Panc1 (cell line): Measurements from ENCODE around the gene SRGAP3. TPM values are rescaled to one million over a fixed set of nuclear protein-coding genes. Genes with fewer than 3 reads are reported as not detected.

ENCODE experiments used
- ATAC-seq: fragments of 200-7000 bp; cut with Tn5 transposase; 2 replicates; pipeline ENCODE4 v1.9.1; 2020; ENCODE audit warnings: mild to moderate bottlenecking, moderate library complexity
- BruUV-seq: library from RNA; stranded (reverse); fragments of 400-500 nt; replicated peaks from 2 replicates; lab custom pipeline; 2021; lab: Mats Ljungman, UMichigan
- CTCF ChIA-PET: fragments of 300-600 bp; sonication (Branson Sonifier 250); formaldehyde crosslinking; loops from one replicate; lab custom pipeline; 2022; ENCODE audit warnings: antibody characterized with exemption; lab: Charles Lee
- POLR2A ChIA-PET: fragments of 300-600 bp; sonication (Branson Sonifier 250); formaldehyde crosslinking; loops from one replicate; lab custom pipeline; 2022; ENCODE audit warnings: antibody characterized with exemption; lab: Charles Lee
- DNase-seq: peaks from one replicate; pipeline ENCODE4 v3.0.0-alpha.2; 2010; ENCODE audit warnings: low read depth, low spot score
- H3K27ac ChIP-seq: 2 replicates; pipeline ENCODE4 v1.5.1; 2011; ENCODE audit warnings: mild to moderate bottlenecking, low read length, inconsistent platforms
- H3K27me3 ChIP-seq: fragments of 200-500 bp; sonication (Bioruptor generic); 2 replicates; pipeline ENCODE4 v1.6.0; 2014; ENCODE audit warnings: low read length, inconsistent platforms; ENCODE audit not compliant: control insufficient read depth, insufficient read depth
- H3K36me3 ChIP-seq: fragments of 200-500 bp; sonication (Bioruptor generic); 2 replicates; pipeline ENCODE4 v1.5.1; 2014; ENCODE audit warnings: inconsistent platforms, mild to moderate bottlenecking, low read length, moderate library complexity; ENCODE audit not compliant: control insufficient read depth, insufficient read depth
- H3K4me1 ChIP-seq: 2 replicates; pipeline ENCODE4 v1.5.1; 2011; ENCODE audit warnings: inconsistent platforms, mild to moderate bottlenecking, low read length, moderate library complexity; ENCODE audit not compliant: control insufficient read depth, insufficient read depth
- H3K4me3 ChIP-seq, 2 experiments: 2 replicates each; pipeline ENCODE4 v1.5.1; 2011 to 2012; ENCODE audit warnings: low read depth in 2 of 2, low read length in 2 of 2, mild to moderate bottlenecking in 2 of 2, inconsistent platforms in 1 of 2, moderate library complexity in 1 of 2
- H3K9me3 ChIP-seq: fragments of 200-500 bp; sonication (Bioruptor generic); 2 replicates; pipeline ENCODE4 v1.5.1; 2014; ENCODE audit warnings: low read depth, mild to moderate bottlenecking, inconsistent platforms, low read length, moderate library complexity; ENCODE audit not compliant: control insufficient read depth, insufficient read depth
- CTCF ChIP-seq: fragments of 450-650 bp; IDR thresholded peaks from 2 replicates; pipeline ENCODE4 v1.5.1; 2017; ENCODE audit warnings: mild to moderate bottlenecking
- POLR2AphosphoS5 ChIP-seq: IDR thresholded peaks from 2 replicates; pipeline ENCODE4 v1.6.1; 2012; ENCODE audit warnings: mild to moderate bottlenecking, low read depth, low read length, moderate library complexity
- SIN3A ChIP-seq: IDR thresholded peaks from 2 replicates; pipeline ENCODE4 v1.6.1; 2012; ENCODE audit warnings: low read depth, mild to moderate bottlenecking, low read length, moderate library complexity, borderline replicate concordance; ENCODE audit not compliant: insufficient read depth
- TCF7L2 ChIP-seq: IDR thresholded peaks from 2 replicates; pipeline ENCODE4 v1.6.1; 2011; ENCODE audit warnings: mild to moderate bottlenecking, low read depth, low read length, inconsistent platforms
- in situ Hi-C: cut with HindIII; loops from 2 replicates; pipeline ENCODE4 v1.10.0; 2016; ENCODE audit warnings: low sequenced_read_pairs, low pct_unique_long_range_greater_than_20kb
- intact Hi-C: fragments of 100-400 bp; cut with micrococcal nuclease; formaldehyde crosslinking; loops from one replicate; pipeline ENCODE4 v1.10.0; 2022; ENCODE audit not compliant: unreplicated experiment
- total RNA-seq: library from RNA; stranded (reverse); gene quantifications from one replicate; pipeline ENCODE4 v1.2.1, GENCODE V29; 2021; ENCODE audit not compliant: unreplicated experiment
- TF ChIP-seq, protein P1 (sequence below), 2 experiments: IDR thresholded peaks; 2 replicates each; pipeline ENCODE4 v1.6.1; 2011 to 2012; ENCODE audit warnings: low read depth in 2 of 2, control low read depth in 1 of 2, low read length in 1 of 2, mild to moderate bottlenecking in 1 of 2, moderate library complexity in 1 of 2; ENCODE audit not compliant: insufficient read depth in 1 of 2

The SRGAP3 gene
- total RNA-seq, 1 experiment from 2014 or later: 0.82 TPM

DNA sequence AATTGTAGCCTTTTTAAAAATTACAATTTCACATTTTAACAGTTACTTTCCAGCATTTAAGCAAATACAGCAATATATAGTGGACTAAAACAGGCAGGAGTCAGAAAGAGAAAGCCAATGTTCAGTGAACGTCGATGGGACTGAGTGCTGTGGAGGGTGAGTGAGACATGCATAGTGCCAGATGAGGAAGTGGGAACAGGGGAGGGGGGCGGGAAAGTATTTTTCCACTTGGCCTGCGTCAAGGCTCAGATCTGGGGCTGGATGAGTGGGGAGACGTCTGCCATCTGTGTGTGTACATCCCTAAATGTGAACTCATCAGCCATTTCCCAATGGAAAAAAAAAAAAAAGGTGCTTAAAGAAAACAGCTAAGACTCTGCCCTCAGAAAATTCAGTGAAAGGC is 266.9 kb downstream of the SRGAP3 start:
- Histone ChIP-seq H3K4me1 (no peaks in the 10 kb centered on the region), H3K4me3 (no peak overlapping the region), H3K27ac (no peak overlapping the region), H3K36me3 (no peaks in the 10 kb centered on the region), H3K27me3 (no peaks in the 10 kb centered on the region), H3K9me3 (no peaks in the 10 kb centered on the region)
- in situ Hi-C loops: no loop called here
- no TSS peak for BruUV-seq
- no peak for ATAC-seq
- ChIA-PET POLR2A (no interaction called here), CTCF (no interaction called here)
- no peak for DNase-seq
- intact Hi-C loops: no loop called here
- TF ChIP-seq SIN3A (no peak), CTCF (no peak), POLR2AphosphoS5 (no peak)
- TF ChIP-seq, protein P1, sequence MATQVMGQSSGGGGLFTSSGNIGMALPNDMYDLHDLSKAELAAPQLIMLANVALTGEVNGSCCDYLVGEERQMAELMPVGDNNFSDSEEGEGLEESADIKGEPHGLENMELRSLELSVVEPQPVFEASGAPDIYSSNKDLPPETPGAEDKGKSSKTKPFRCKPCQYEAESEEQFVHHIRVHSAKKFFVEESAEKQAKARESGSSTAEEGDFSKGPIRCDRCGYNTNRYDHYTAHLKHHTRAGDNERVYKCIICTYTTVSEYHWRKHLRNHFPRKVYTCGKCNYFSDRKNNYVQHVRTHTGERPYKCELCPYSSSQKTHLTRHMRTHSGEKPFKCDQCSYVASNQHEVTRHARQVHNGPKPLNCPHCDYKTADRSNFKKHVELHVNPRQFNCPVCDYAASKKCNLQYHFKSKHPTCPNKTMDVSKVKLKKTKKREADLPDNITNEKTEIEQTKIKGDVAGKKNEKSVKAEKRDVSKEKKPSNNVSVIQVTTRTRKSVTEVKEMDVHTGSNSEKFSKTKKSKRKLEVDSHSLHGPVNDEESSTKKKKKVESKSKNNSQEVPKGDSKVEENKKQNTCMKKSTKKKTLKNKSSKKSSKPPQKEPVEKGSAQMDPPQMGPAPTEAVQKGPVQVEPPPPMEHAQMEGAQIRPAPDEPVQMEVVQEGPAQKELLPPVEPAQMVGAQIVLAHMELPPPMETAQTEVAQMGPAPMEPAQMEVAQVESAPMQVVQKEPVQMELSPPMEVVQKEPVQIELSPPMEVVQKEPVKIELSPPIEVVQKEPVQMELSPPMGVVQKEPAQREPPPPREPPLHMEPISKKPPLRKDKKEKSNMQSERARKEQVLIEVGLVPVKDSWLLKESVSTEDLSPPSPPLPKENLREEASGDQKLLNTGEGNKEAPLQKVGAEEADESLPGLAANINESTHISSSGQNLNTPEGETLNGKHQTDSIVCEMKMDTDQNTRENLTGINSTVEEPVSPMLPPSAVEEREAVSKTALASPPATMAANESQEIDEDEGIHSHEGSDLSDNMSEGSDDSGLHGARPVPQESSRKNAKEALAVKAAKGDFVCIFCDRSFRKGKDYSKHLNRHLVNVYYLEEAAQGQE (IDR thresholded peaks at IDR 0.05; ENCODE audit: insufficient read depth in 1 of 2, low read depth in 2 of 2, low read length in 1 of 2): no peak

DNA sequence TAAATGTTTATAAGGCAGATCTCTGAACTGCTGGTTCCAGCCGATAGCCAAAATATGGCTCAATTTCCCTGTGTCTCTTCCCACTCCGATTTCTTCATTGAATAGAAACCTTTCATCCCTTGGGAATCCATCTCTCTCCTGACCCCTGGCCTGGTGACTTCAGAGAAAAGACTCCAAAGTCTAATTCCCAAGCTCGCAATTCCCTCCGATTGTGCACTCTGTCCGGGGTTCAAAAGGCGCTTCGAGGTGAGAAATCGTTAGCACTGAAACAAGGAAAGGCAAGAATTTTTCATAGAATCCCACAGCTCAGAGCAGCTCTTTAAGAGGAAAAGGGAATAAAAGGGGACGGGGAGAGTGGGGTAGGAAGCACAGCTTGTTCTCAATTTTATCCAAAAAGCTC is 267.7 kb downstream of the SRGAP3 start:
- no peak for ATAC-seq
- TF ChIP-seq SIN3A (no peak), POLR2AphosphoS5 (no peak), TCF7L2 (no peak), CTCF (no peak)
- Histone ChIP-seq H3K4me1 (no peaks in the 10 kb centered on the region), H3K4me3 (no peak overlapping the region), H3K36me3 (no peaks in the 10 kb centered on the region), H3K27ac (no peak overlapping the region), H3K9me3 (no peaks in the 10 kb centered on the region), H3K27me3 (no peaks in the 10 kb centered on the region)
- in situ Hi-C loops: no loop called here
- no peak for DNase-seq
- intact Hi-C loops: no loop called here
- ChIA-PET CTCF (no interaction called here), POLR2A (no interaction called here)
- BruUV-seq: no TSS peak
